SK-N-SH (cell line): ENCODE measurements around the gene KMT2B. TPM values are rescaled to one million over a fixed set of nuclear protein-coding genes. Genes with fewer than 3 reads are reported as not detected.

Experiments used
- CTCF ChIA-PET: fragments of 300-600, 350-600 bp; formaldehyde crosslinking; extraction: SDS; loops from one replicate; lab custom pipeline; 2021; lab: Yijun Ruan, JAX
- POLR2A ChIA-PET: fragments of 350-600 bp; sonication (Branson Sonifier 250); formaldehyde crosslinking; extraction: SDS; loops from one replicate; lab custom pipeline; 2020; ENCODE audit warnings: antibody characterized with exemption, inconsistent platforms; lab: Yijun Ruan, JAX
- DNase-seq: peaks from one replicate; pipeline ENCODE4 v3.0.0; 2012
- H2AFZ ChIP-seq: fragments of 200-600 bp; sonication (generic); 2 replicates; pipeline ENCODE4 v1.8.1; 2016; ENCODE audit warnings: antibody characterized with exemption, mild to moderate bottlenecking, low read depth
- H3F3A ChIP-seq: fragments of 200-600 bp; sonication (generic); replicated peaks from 2 replicates; pipeline ENCODE3; 2016; ENCODE audit warnings: antibody characterized with exemption, mild to moderate bottlenecking; ENCODE audit not compliant: insufficient read depth
- H3K27ac ChIP-seq, 2 experiments: fragments of 200-500 bp in 1 of 2; fragments of 200-600 bp in 1 of 2; sonication (Bioruptor generic) in 1 of 2; sonication (generic), shearing (Covaris generic) in 1 of 2; 2 replicates each; pipeline versions ENCODE4 v1.5.1 to v1.6.1; 2014 to 2016; ENCODE audit warnings: low read depth in 2 of 2, inconsistent platforms in 1 of 2, low read length in 1 of 2, mild to moderate bottlenecking in 1 of 2, mixed read lengths in 1 of 2
- H3K27me3 ChIP-seq: fragments of 200-600 bp; sonication (generic), shearing (Covaris generic); 2 replicates; pipeline ENCODE4 v1.6.1; 2016; ENCODE audit warnings: mixed run types; ENCODE audit not compliant: insufficient read depth
- H3K36me3 ChIP-seq, 2 experiments: fragments of 200-500 bp in 1 of 2; fragments of 200-600 bp in 1 of 2; sonication (Bioruptor generic) in 1 of 2; sonication (generic) in 1 of 2; replicated peaks in 1 of 2; 2 replicates each; pipeline versions ENCODE3 to v1.5.1; 2014 to 2016; ENCODE audit warnings: low read length in 1 of 2, mild to moderate bottlenecking in 1 of 2; ENCODE audit not compliant: insufficient read depth in 2 of 2, control insufficient read depth in 1 of 2
- H3K4me1 ChIP-seq, 2 experiments: fragments of 200-500 bp in 1 of 2; fragments of 200-600 bp in 1 of 2; sonication (Bioruptor generic) in 1 of 2; sonication (generic), shearing (Covaris generic) in 1 of 2; 2 replicates each; pipeline versions ENCODE4 v1.5.1 to v1.6.1; 2014 to 2016; ENCODE audit warnings: low read depth in 1 of 2, low read length in 1 of 2, mixed run types in 1 of 2; ENCODE audit not compliant: insufficient read depth in 2 of 2, control insufficient read depth in 1 of 2
- H3K4me2 ChIP-seq: fragments of 200-600 bp; sonication (generic), shearing (Covaris generic); 2 replicates; pipeline ENCODE4 v1.6.1; 2017; ENCODE audit warnings: mixed run types
- H3K4me3 ChIP-seq, 2 experiments: fragments of 200-500 bp in 1 of 2; fragments of 200-600 bp in 1 of 2; sonication (Bioruptor generic) in 1 of 2; sonication (generic), shearing (Covaris generic) in 1 of 2; 2 replicates each; pipeline versions ENCODE4 v1.5.1 to v1.8.1; 2014 to 2016; ENCODE audit warnings: low read depth in 2 of 2, inconsistent platforms in 1 of 2, low read length in 1 of 2, mild to moderate bottlenecking in 1 of 2, mixed read lengths in 1 of 2, moderate library complexity in 1 of 2
- H3K79me2 ChIP-seq: fragments of 200-600 bp; sonication (generic); 2 replicates; pipeline ENCODE4 v1.8.1; 2017; ENCODE audit warnings: mild to moderate bottlenecking; ENCODE audit not compliant: insufficient read depth
- H3K9ac ChIP-seq: fragments of 200-600 bp; sonication (generic); 2 replicates; pipeline ENCODE4 v1.6.1; 2017; ENCODE audit warnings: mixed run types
- H3K9me2 ChIP-seq: fragments of 200-600 bp; sonication (generic); 2 replicates; pipeline ENCODE4 v1.6.1; 2017; ENCODE audit warnings: mixed run types
- H3K9me3 ChIP-seq: fragments of 200-600 bp; sonication (generic); 2 replicates; pipeline ENCODE4 v1.6.1; 2017; ENCODE audit warnings: mixed run types, mild to moderate bottlenecking, moderate library complexity
- H4K20me1 ChIP-seq: fragments of 200-600 bp; sonication (generic); 2 replicates; pipeline ENCODE4 v1.6.1; 2017; ENCODE audit warnings: mild to moderate bottlenecking, mixed run types; ENCODE audit not compliant: insufficient read depth
- CHD2 ChIP-seq: fragments of 150-350 bp; IDR thresholded peaks from 2 replicates; pipeline ENCODE4 v1.6.1; 2018; ENCODE audit warnings: low read length; ENCODE audit not compliant: partially characterized antibody
- FOSL2 ChIP-seq: IDR thresholded peaks from 2 replicates; pipeline ENCODE4 v1.4.0; 2012; ENCODE audit warnings: low read depth, mild to moderate bottlenecking, moderate library complexity, borderline replicate concordance
- FOXM1 ChIP-seq: IDR thresholded peaks from 2 replicates; pipeline ENCODE4 v1.4.0; 2012; ENCODE audit warnings: low read depth, mild to moderate bottlenecking
- NRF1 ChIP-seq: IDR thresholded peaks from 2 replicates; pipeline ENCODE4 v1.6.1; 2012; ENCODE audit warnings: low read depth, mild to moderate bottlenecking, low read length
- RAD21 ChIP-seq: IDR thresholded peaks from 2 replicates; pipeline ENCODE4 v1.6.1; 2012; ENCODE audit warnings: mild to moderate bottlenecking, low read length
- RCOR1 ChIP-seq: fragments of 150-350 bp; IDR thresholded peaks from 2 replicates; pipeline ENCODE4 v1.6.1; 2017; ENCODE audit warnings: antibody characterized with exemption, low read length
- SIN3A ChIP-seq: IDR thresholded peaks from 2 replicates; pipeline ENCODE4 v1.6.1; 2012; ENCODE audit warnings: low read depth, mild to moderate bottlenecking, low read length, moderate library complexity, borderline replicate concordance
- SMC3 ChIP-seq: IDR thresholded peaks from 2 replicates; pipeline ENCODE4 v1.6.1; 2012; ENCODE audit warnings: low read depth, low read length, improper control_type of control experiment
- TEAD4 ChIP-seq: IDR thresholded peaks from 2 replicates; pipeline ENCODE4 v1.4.0; 2012; ENCODE audit warnings: mild to moderate bottlenecking, borderline replicate concordance; ENCODE audit not compliant: insufficient read depth
- YY1 ChIP-seq: IDR thresholded peaks from 2 replicates; pipeline ENCODE4 v1.4.0; 2012; ENCODE audit warnings: low read depth, mild to moderate bottlenecking
- WGBS: methylation state at CpG from one replicate; pipeline ENCODE4 v1.1.6; 2017; ENCODE audit warnings: low lambda C conversion rate; 5-methylcytosine and 5-hydroxymethylcytosine counted together
- polyA plus RNA-seq, 3 experiments: library from polyadenylated mRNA; depleted of rRNA; stranded (reverse); fragments of >200 nt; gene quantifications; 2 replicates each; pipeline ENCODE4 v1.2.3, GENCODE V29; 2012
- TF ChIP-seq, protein P1 (sequence below): IDR thresholded peaks from 2 replicates; pipeline ENCODE4 v1.4.0; 2012; ENCODE audit warnings: low read depth, borderline replicate concordance
- TF ChIP-seq, protein P2 (sequence below): fragments of 200-600 bp; sonication (generic); IDR thresholded peaks from 2 replicates; pipeline ENCODE4 v1.6.1; 2017; ENCODE audit warnings: antibody characterized with exemption, mild to moderate bottlenecking, moderate library complexity
- TF ChIP-seq, protein P3 (sequence below): fragments of 150-350 bp; IDR thresholded peaks from 2 replicates; pipeline ENCODE4 v1.6.1; 2016; ENCODE audit warnings: mild to moderate bottlenecking, low read depth, low read length
- TF ChIP-seq, protein P4 (sequence below): IDR thresholded peaks from 2 replicates; pipeline ENCODE4 v1.4.0; 2012; ENCODE audit warnings: low read depth, borderline replicate concordance
- TF ChIP-seq, protein P5 (sequence below): IDR thresholded peaks from 2 replicates; pipeline ENCODE4; 2012

KMT2B gene
- polyA plus RNA-seq, 1 of the 3 experiments (the other 2 are of a cell fraction) = 29.2 TPM

DNA sequence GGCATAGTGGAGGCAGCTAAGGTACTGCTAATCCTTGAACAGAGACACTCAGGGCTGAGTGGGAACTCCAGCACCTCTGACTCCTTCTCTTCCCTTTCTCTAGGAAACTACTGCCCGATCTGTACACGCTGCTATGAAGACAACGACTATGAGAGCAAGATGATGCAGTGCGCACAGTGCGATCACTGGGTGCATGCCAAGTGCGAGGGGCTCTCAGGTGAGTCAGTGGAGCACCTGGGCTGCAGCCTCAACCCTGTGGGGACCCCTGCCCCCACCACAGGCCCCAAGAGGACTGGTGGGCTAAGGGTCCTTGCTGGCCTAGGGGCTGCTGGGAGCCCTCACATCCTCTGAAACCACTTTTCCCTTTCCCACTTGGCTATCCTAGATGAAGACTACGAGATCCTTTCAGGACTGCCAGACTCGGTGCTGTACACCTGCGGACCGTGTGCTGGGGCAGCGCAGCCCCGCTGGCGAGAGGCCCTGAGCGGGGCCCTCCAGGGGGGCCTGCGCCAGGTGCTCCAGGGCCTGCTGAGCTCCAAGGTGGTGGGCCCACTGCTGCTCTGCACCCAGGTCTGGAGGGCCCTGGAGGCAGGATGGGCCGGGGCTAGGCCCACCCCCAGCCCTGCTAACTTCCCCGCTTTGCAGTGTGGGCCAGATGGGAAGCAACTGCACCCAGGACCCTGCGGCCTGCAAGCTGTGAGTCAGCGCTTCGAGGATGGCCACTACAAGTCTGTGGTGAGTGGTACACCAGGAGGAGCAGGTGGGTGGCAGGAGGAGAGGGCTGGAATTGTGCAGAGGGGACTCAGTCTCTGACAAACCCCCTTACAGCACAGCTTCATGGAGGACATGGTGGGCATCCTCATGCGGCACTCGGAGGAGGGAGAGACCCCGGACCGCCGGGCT, 9.5 kb downstream of the KMT2B start:
- no peaks in the 10 kb centered on the region for H3F3A ChIP-seq
- H3K9me3 ChIP-seq = no peaks in the 10 kb centered on the region
- peaks cover 18 to 93% of the 10 kb centered on the region in 2 experiments for H3K36me3 ChIP-seq
- no peak overlapping the region for H3K4me2 ChIP-seq
- no peaks in the 10 kb centered on the region for H3K27me3 ChIP-seq
- no peak overlapping the region for H3K4me3 ChIP-seq
- CTCF ChIA-PET = interaction anchor here (1.0 kb wide), 2 partner anchors 13 to 17 kb away, joined by 3 read pairs; no protein-coding TSS in a partner anchor
- no peak overlapping the region for H3K9ac ChIP-seq
- 94% methylated on average over 13 of the region's 25 CpGs for WGBS
- TF ChIP-seq FOSL2 = no peak
- no peak for TF ChIP-seq RAD21
- TF ChIP-seq, protein P1, sequence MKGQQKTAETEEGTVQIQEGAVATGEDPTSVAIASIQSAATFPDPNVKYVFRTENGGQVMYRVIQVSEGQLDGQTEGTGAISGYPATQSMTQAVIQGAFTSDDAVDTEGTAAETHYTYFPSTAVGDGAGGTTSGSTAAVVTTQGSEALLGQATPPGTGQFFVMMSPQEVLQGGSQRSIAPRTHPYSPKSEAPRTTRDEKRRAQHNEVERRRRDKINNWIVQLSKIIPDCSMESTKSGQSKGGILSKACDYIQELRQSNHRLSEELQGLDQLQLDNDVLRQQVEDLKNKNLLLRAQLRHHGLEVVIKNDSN = no peak
- TF ChIP-seq SMC3 = no peak
- TF ChIP-seq SIN3A = no peak
- no peak for TF ChIP-seq RCOR1
- TF ChIP-seq NRF1 = no peak
- no peak for TF ChIP-seq YY1
- TF ChIP-seq, protein P2, sequence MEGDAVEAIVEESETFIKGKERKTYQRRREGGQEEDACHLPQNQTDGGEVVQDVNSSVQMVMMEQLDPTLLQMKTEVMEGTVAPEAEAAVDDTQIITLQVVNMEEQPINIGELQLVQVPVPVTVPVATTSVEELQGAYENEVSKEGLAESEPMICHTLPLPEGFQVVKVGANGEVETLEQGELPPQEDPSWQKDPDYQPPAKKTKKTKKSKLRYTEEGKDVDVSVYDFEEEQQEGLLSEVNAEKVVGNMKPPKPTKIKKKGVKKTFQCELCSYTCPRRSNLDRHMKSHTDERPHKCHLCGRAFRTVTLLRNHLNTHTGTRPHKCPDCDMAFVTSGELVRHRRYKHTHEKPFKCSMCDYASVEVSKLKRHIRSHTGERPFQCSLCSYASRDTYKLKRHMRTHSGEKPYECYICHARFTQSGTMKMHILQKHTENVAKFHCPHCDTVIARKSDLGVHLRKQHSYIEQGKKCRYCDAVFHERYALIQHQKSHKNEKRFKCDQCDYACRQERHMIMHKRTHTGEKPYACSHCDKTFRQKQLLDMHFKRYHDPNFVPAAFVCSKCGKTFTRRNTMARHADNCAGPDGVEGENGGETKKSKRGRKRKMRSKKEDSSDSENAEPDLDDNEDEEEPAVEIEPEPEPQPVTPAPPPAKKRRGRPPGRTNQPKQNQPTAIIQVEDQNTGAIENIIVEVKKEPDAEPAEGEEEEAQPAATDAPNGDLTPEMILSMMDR = no peak
- TF ChIP-seq, protein P3, sequence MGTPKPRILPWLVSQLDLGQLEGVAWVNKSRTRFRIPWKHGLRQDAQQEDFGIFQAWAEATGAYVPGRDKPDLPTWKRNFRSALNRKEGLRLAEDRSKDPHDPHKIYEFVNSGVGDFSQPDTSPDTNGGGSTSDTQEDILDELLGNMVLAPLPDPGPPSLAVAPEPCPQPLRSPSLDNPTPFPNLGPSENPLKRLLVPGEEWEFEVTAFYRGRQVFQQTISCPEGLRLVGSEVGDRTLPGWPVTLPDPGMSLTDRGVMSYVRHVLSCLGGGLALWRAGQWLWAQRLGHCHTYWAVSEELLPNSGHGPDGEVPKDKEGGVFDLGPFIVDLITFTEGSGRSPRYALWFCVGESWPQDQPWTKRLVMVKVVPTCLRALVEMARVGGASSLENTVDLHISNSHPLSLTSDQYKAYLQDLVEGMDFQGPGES = no peak
- TF ChIP-seq, protein P4, sequence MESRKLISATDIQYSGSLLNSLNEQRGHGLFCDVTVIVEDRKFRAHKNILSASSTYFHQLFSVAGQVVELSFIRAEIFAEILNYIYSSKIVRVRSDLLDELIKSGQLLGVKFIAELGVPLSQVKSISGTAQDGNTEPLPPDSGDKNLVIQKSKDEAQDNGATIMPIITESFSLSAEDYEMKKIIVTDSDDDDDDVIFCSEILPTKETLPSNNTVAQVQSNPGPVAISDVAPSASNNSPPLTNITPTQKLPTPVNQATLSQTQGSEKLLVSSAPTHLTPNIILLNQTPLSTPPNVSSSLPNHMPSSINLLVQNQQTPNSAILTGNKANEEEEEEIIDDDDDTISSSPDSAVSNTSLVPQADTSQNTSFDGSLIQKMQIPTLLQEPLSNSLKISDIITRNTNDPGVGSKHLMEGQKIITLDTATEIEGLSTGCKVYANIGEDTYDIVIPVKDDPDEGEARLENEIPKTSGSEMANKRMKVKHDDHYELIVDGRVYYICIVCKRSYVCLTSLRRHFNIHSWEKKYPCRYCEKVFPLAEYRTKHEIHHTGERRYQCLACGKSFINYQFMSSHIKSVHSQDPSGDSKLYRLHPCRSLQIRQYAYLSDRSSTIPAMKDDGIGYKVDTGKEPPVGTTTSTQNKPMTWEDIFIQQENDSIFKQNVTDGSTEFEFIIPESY = no peak
- TF ChIP-seq, protein P5, sequence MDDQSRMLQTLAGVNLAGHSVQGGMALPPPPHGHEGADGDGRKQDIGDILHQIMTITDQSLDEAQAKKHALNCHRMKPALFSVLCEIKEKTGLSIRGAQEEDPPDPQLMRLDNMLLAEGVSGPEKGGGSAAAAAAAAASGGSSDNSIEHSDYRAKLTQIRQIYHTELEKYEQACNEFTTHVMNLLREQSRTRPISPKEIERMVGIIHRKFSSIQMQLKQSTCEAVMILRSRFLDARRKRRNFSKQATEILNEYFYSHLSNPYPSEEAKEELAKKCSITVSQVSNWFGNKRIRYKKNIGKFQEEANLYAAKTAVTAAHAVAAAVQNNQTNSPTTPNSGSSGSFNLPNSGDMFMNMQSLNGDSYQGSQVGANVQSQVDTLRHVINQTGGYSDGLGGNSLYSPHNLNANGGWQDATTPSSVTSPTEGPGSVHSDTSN = no peak
- no peak for TF ChIP-seq TEAD4
- TF ChIP-seq FOXM1 = no peak
- no peak for TF ChIP-seq CHD2
- no peak overlapping the region for H2AFZ ChIP-seq
- H3K9me2 ChIP-seq = no peaks in the 10 kb centered on the region
- H3K4me1 ChIP-seq = no peaks in the 10 kb centered on the region
- H4K20me1 ChIP-seq = peaks cover 3% of the 10 kb centered on the region; the same call in 1 of the 2 replicates
- H3K79me2 ChIP-seq = no peaks in the 10 kb centered on the region
- POLR2A ChIA-PET = interaction anchor here (1.3 to 3.5 kb wide), 2 partner anchors 9 to 13 kb away, joined by 4 to 10 read pairs; no protein-coding TSS in a partner anchor
- no peak overlapping the region for H3K27ac ChIP-seq
- DNase-seq = no peak
